CD4-positive, alpha-beta T cell (primary cell): Measurements from ENCODE around the gene ACTR1B. TPM values are rescaled to one million over a fixed set of nuclear protein-coding genes. Genes with fewer than 3 reads are reported as not detected.

Experiments used
- ATAC-seq: fragments of 200-7000 bp; cut with Tn5 transposase; one replicate; pipeline ENCODE4 v1.10.0; 2022; ENCODE audit warnings: mild to moderate bottlenecking; ENCODE audit not compliant: poor library complexity
- CTCF ChIA-PET: fragments of 350-600 bp; sonication (Branson Sonifier 250); formaldehyde crosslinking; loops from one replicate; lab custom pipeline; 2021; ENCODE audit warnings: antibody characterized with exemption, inconsistent platforms; lab: Charles Lee
- POLR2A ChIA-PET: fragments of 350-600 bp; sonication (Branson Sonifier 250); formaldehyde crosslinking; loops from one replicate; lab custom pipeline; 2021; ENCODE audit warnings: antibody characterized with exemption, inconsistent platforms; lab: Charles Lee
- DNase-seq, 14 experiments: peaks; one replicate each; pipeline ENCODE4 v3.0.0-alpha.2; 2013 to 2020; ENCODE audit warnings: mixed read lengths in 2 of 14
- H3K27ac ChIP-seq, 2 donors: one replicate each; pipeline versions ENCODE4 v1.5.1 to v1.7.0; 2013; ENCODE audit warnings: low read length in 2 of 2, low read depth in 1 of 2, mild to moderate bottlenecking in 1 of 2
- H3K27me3 ChIP-seq, 2 experiments: 1 replicate in 1 of 2; 2 replicates in 1 of 2; pipeline versions ENCODE4 v1.6.1 to v1.7.0; 2013; ENCODE audit warnings: low read length in 2 of 2, control low read depth in 1 of 2, mild to moderate bottlenecking in 1 of 2, moderate library complexity in 1 of 2; ENCODE audit not compliant: insufficient read depth in 2 of 2, control insufficient read depth in 1 of 2
- H3K36me3 ChIP-seq: one replicate; pipeline ENCODE4 v1.6.1; 2013; ENCODE audit warnings: low read length, control low read depth; ENCODE audit not compliant: insufficient read depth
- H3K4me1 ChIP-seq: one replicate; pipeline ENCODE4 v1.6.1; 2013; ENCODE audit warnings: low read length, control low read depth; ENCODE audit not compliant: insufficient read depth
- H3K4me3 ChIP-seq: one replicate; pipeline ENCODE4 v1.5.1; 2013; ENCODE audit warnings: mild to moderate bottlenecking, low read length, moderate library complexity
- H3K9me3 ChIP-seq, 2 experiments: 1 replicate in 1 of 2; 2 replicates in 1 of 2; pipeline versions ENCODE4 v1.6.1 to v1.7.0; 2013; ENCODE audit warnings: low read length in 2 of 2, mild to moderate bottlenecking in 2 of 2, control low read depth in 1 of 2, moderate library complexity in 1 of 2; ENCODE audit not compliant: control insufficient read depth in 1 of 2, insufficient read depth in 1 of 2
- H3K27ac Mint-ChIP-seq: one replicate; pipeline ENCODE4 v1.8.0; 2020; ENCODE audit warnings: mixed read lengths
- H3K27me3 Mint-ChIP-seq: one replicate; pipeline ENCODE4 v1.8.0; 2021; ENCODE audit warnings: mixed read lengths
- H3K36me3 Mint-ChIP-seq: one replicate; pipeline ENCODE4 v1.8.0; 2021; ENCODE audit warnings: low read depth, mixed read lengths
- H3K4me1 Mint-ChIP-seq: one replicate; pipeline ENCODE4 v1.8.0; 2021; ENCODE audit warnings: low read depth, mixed read lengths
- H3K4me3 Mint-ChIP-seq: one replicate; pipeline ENCODE4 v1.8.0; 2020; ENCODE audit warnings: mild to moderate bottlenecking, mixed read lengths
- H3K9me3 Mint-ChIP-seq: one replicate; pipeline ENCODE4 v1.8.0; 2020; ENCODE audit warnings: mixed read lengths
- intact Hi-C, 2 experiments: fragments of 100-400 bp; cut with DNase I in 1 of 2; cut with micrococcal nuclease in 1 of 2; formaldehyde crosslinking; loops; one replicate each; pipeline versions ENCODE4 v1.15.1 to v1.9.0; 2023 to 2025; cut with DNase I, micrococcal nuclease
- total RNA-seq, 174 experiments: library from RNA in 2 of 174; stranded (reverse) in 2 of 174; gene quantifications; one replicate each; pipeline ENCODE4 v1.2.3 and lab custom pipeline; 2021 to 2026
- TF ChIP-seq, protein P1 (sequence below): fragments of 200-600 bp; IDR thresholded peaks from one replicate; pipeline ENCODE4 v1.8.0; 2022; ENCODE audit warnings: antibody characterized with exemption, mild to moderate bottlenecking

Gene ACTR1B
- total RNA-seq, 2 experiments from 2014 or later = 89.5 to 92.8 TPM

- peaks cover 34% of the 10 kb centered on the region for H3K4me1 ChIP-seq
- DNase-seq (no peak), ATAC-seq (no peak)
- peak overlapping the region; percentile 93 to 98 for H3K27ac ChIP-seq
- CTCF ChIA-PET = interaction anchor here (0.7 to 4.1 kb wide), 10 partner anchors 9 to 74 kb away, joined by 3 to 29 read pairs (median 4); partner anchors contain the start of gene COX5B
- H3K4me3 Mint-ChIP-seq = peak overlapping the region; percentile 93
- H3K36me3 ChIP-seq = peaks cover 17% of the 10 kb centered on the region
- no peaks in the 10 kb centered on the region for H3K9me3 ChIP-seq
- H3K36me3 Mint-ChIP-seq = peaks cover 28% of the 10 kb centered on the region
- no peaks in the 10 kb centered on the region for H3K9me3 Mint-ChIP-seq
- peak overlapping the region; percentile 99 for H3K27ac Mint-ChIP-seq
- POLR2A ChIA-PET = interaction anchor here (1.0 to 8.4 kb wide), 9 partner anchors 11 to 78 kb away, joined by 3 to 244 read pairs (median 14); partner anchors contain the start of genes ANKRD36B, COX5B and ZAP70
- no peaks in the 10 kb centered on the region for H3K27me3 ChIP-seq
- intact Hi-C loops = loop anchor here (1.0 to 10.0 kb wide), 7 partner anchors 19 to 1030 kb away; partner anchors contain the start of genes CNNM4 (in 1 of the 2), KANSL3 (in 1 of the 2), TMEM131 (in 1 of the 2) and ZAP70 (in 1 of the 2)
- H3K4me1 Mint-ChIP-seq = peaks cover 31% of the 10 kb centered on the region
- H3K27me3 Mint-ChIP-seq = no peaks in the 10 kb centered on the region
- TF ChIP-seq, protein P1, sequence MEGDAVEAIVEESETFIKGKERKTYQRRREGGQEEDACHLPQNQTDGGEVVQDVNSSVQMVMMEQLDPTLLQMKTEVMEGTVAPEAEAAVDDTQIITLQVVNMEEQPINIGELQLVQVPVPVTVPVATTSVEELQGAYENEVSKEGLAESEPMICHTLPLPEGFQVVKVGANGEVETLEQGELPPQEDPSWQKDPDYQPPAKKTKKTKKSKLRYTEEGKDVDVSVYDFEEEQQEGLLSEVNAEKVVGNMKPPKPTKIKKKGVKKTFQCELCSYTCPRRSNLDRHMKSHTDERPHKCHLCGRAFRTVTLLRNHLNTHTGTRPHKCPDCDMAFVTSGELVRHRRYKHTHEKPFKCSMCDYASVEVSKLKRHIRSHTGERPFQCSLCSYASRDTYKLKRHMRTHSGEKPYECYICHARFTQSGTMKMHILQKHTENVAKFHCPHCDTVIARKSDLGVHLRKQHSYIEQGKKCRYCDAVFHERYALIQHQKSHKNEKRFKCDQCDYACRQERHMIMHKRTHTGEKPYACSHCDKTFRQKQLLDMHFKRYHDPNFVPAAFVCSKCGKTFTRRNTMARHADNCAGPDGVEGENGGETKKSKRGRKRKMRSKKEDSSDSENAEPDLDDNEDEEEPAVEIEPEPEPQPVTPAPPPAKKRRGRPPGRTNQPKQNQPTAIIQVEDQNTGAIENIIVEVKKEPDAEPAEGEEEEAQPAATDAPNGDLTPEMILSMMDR = no peak
- H3K4me3 ChIP-seq = peak overlapping the region; percentile 96
These were observed 759 bp upstream of the ACTR1B start for GRCh38 chr2:97664636-97664970.

DNA sequence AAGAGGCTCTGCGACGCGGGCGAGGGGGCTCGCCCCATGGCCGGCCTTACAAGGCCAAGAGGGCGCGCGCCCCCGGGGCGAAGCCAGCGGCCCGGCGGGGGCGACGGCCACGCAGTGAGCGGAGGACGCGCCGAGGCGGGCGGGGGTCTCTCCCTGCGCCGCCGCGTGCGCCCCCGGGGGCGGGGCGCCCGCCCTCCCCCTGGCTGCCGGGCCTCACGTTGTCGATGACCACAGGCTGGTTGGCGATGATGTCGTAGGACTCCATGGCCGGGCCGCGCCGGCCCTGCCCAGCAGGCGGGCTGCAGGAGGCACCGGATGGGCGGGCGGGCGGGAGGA is 250 bp downstream of the ACTR1B start:
- peaks cover 34% of the 10 kb centered on the region for H3K4me1 ChIP-seq
- H3K36me3 ChIP-seq = peaks cover 26% of the 10 kb centered on the region
- peak in 1 of 14 experiments; percentile 7 for DNase-seq
- Mint-ChIP-seq H3K36me3 (peaks cover 37% of the 10 kb centered on the region), H3K4me3 (peak overlapping the region; percentile 100), H3K9me3 (no peaks in the 10 kb centered on the region), H3K27me3 (no peaks in the 10 kb centered on the region), H3K4me1 (peaks cover 31% of the 10 kb centered on the region), H3K27ac (peak overlapping the region; percentile 99)
- POLR2A ChIA-PET = interaction anchor here (0.9 to 8.4 kb wide), 9 partner anchors 10 to 73 kb away, joined by 3 to 244 read pairs (median 14); partner anchors contain the start of genes ANKRD36B, COX5B and ZAP70
- peak overlapping the region; percentile 96 for H3K4me3 ChIP-seq
- H3K9me3 ChIP-seq = no peaks in the 10 kb centered on the region
- intact Hi-C loops = loop anchor here (5.0 to 10.0 kb wide), 4 partner anchors 49 to 1029 kb away; partner anchors contain the start of genes CNNM4 (in 1 of the 2), KANSL3 (in 1 of the 2), TMEM131 (in 1 of the 2) and ZAP70 (in 1 of the 2)
- no peak for ATAC-seq
- peak overlapping the region; percentile 88 to 92 for H3K27ac ChIP-seq
- TF ChIP-seq, protein P1 = no peak
- no peaks in the 10 kb centered on the region for H3K27me3 ChIP-seq
- CTCF ChIA-PET = interaction anchor here (1.0 to 4.1 kb wide), 9 partner anchors 12 to 73 kb away, joined by 3 to 29 read pairs (median 9); partner anchors contain the start of gene COX5B

GRCh38 chr2:97662895-97663625 is 784 bp downstream of the ACTR1B start:
- Mint-ChIP-seq H3K9me3 (no peaks in the 10 kb centered on the region), H3K4me3 (peak overlapping the region; percentile 100), H3K4me1 (peaks cover 31% of the 10 kb centered on the region), H3K36me3 (peaks cover 42% of the 10 kb centered on the region), H3K27ac (peak overlapping the region; percentile 99), H3K27me3 (no peaks in the 10 kb centered on the region)
- ChIA-PET POLR2A (interaction anchor here (0.6 to 8.4 kb wide), 10 partner anchors 9 to 1067 kb away, joined by 3 to 244 read pairs (median 10); partner anchors contain the start of genes ANKRD36B and COX5B), CTCF (interaction anchor here (1.3 to 4.1 kb wide), 6 partner anchors 13 to 72 kb away, joined by 6 to 29 read pairs (median 10); partner anchors contain the start of gene COX5B)
- peak; percentile 14 to 85 (median 46) for DNase-seq
- Histone ChIP-seq H3K36me3 (peaks cover 31% of the 10 kb centered on the region), H3K27ac (peak overlapping the region; percentile 88 to 92), H3K4me1 (peaks cover 34% of the 10 kb centered on the region), H3K4me3 (peak overlapping the region; percentile 96), H3K27me3 (no peaks in the 10 kb centered on the region), H3K9me3 (no peaks in the 10 kb centered on the region)
- intact Hi-C loops = loop anchor here (1.0 to 10.0 kb wide), 5 partner anchors 17 to 1028 kb away; partner anchors contain the start of genes CNNM4 (in 1 of the 2), COX5B (in 1 of the 2), KANSL3 (in 1 of the 2) and TMEM131 (in 1 of the 2)
- peak; percentile 18 for ATAC-seq
- TF ChIP-seq, protein P1 = no peak
